HCT116 (cell line): Measurements from ENCODE around the gene KHDC4.

ENCODE experiments used
- CTCF ChIP-seq, 3 experiments: fragments of 200-600 bp in 1 of 3; sonication (generic) in 1 of 3; IDR thresholded peaks in 2 of 3; conservative IDR thresholded peaks in 1 of 3; 2 replicates each; pipeline ENCODE4 v1.5.1; 2012 to 2017; ENCODE audit warnings: low read depth in 2 of 3, low read length in 2 of 3, antibody characterized with exemption in 1 of 3, borderline replicate concordance in 1 of 3, control low read depth in 1 of 3, mild to moderate bottlenecking in 1 of 3, mixed read lengths in 1 of 3, mixed run types in 1 of 3, moderate library complexity in 1 of 3; ENCODE audit not compliant: insufficient read depth in 1 of 3
- EZH2 ChIP-seq: fragments of 200-600 bp; sonication (generic); IDR thresholded peaks from 2 replicates; pipeline ENCODE4 v1.6.1; 2017; ENCODE audit warnings: antibody characterized with exemption, mixed run types
- EZH2phosphoT487 ChIP-seq: fragments of 200-600 bp; IDR thresholded peaks from 2 replicates; pipeline ENCODE4 v1.6.1; 2018; ENCODE audit warnings: antibody characterized with exemption, borderline replicate concordance
- POLR2A ChIP-seq: IDR thresholded peaks from 2 replicates; pipeline ENCODE4 v1.7.0; 2011; ENCODE audit warnings: borderline replicate concordance; ENCODE audit not compliant: insufficient read depth, insufficient read length; ENCODE audit errors: extremely low read depth
- POLR2AphosphoS5 ChIP-seq: IDR thresholded peaks from 2 replicates; pipeline ENCODE4 v1.6.1; 2011; ENCODE audit warnings: mild to moderate bottlenecking, low read depth, low read length, moderate library complexity
- RAD21 ChIP-seq: IDR thresholded peaks from 2 replicates; pipeline ENCODE4 v1.6.1; 2012; ENCODE audit warnings: low read depth, mild to moderate bottlenecking
- SP1 ChIP-seq: IDR thresholded peaks from 2 replicates; pipeline ENCODE4 v1.6.1; 2012; ENCODE audit warnings: low read depth
- YY1 ChIP-seq: IDR thresholded peaks from 2 replicates; pipeline ENCODE4 v1.6.1; 2011; ENCODE audit warnings: low read length, low read depth, moderate library complexity, mild to moderate bottlenecking; ENCODE audit not compliant: insufficient replicate concordance; ENCODE audit errors: extremely low read depth
- TF ChIP-seq, protein P1 (sequence below): IDR thresholded peaks from 2 replicates; pipeline ENCODE4 v1.6.1; 2012; ENCODE audit warnings: low read depth

DNA sequence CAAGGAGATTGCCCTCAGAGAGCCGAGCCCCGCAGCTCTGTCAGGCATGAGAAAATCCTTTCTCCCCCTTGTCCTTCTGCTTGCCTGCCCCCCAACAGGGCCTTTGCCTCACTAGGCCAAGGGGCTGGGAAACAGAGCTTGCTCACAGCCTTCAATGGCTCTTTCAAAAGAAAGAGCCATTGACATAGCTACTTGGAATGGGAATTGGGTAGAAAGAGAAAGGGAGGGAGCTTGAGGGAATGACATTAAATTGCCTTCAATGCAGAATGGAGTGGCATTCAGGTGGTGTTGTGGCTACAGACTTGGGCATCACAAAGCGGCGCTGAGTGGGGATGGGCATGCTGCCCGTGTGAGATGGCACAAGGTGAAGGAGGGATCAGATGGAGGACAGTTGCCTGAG, 61.7 kb downstream of the KHDC4 start:
- TF ChIP-seq EZH2: no peak
- no peak for TF ChIP-seq CTCF (IDR thresholded peaks at IDR 0.05 in 2 of 3, conservative IDR thresholded peaks at IDR 0.05 in 1 of 3; ENCODE audit: borderline replicate concordance in 1 of 3, insufficient read depth in 1 of 3, low read depth in 2 of 3, low read length in 2 of 3)
- no peak for TF ChIP-seq RAD21
- TF ChIP-seq SP1: no peak
- no peak for TF ChIP-seq EZH2phosphoT487
- no peak for TF ChIP-seq POLR2A
- TF ChIP-seq YY1: no peak
- TF ChIP-seq, protein P1, sequence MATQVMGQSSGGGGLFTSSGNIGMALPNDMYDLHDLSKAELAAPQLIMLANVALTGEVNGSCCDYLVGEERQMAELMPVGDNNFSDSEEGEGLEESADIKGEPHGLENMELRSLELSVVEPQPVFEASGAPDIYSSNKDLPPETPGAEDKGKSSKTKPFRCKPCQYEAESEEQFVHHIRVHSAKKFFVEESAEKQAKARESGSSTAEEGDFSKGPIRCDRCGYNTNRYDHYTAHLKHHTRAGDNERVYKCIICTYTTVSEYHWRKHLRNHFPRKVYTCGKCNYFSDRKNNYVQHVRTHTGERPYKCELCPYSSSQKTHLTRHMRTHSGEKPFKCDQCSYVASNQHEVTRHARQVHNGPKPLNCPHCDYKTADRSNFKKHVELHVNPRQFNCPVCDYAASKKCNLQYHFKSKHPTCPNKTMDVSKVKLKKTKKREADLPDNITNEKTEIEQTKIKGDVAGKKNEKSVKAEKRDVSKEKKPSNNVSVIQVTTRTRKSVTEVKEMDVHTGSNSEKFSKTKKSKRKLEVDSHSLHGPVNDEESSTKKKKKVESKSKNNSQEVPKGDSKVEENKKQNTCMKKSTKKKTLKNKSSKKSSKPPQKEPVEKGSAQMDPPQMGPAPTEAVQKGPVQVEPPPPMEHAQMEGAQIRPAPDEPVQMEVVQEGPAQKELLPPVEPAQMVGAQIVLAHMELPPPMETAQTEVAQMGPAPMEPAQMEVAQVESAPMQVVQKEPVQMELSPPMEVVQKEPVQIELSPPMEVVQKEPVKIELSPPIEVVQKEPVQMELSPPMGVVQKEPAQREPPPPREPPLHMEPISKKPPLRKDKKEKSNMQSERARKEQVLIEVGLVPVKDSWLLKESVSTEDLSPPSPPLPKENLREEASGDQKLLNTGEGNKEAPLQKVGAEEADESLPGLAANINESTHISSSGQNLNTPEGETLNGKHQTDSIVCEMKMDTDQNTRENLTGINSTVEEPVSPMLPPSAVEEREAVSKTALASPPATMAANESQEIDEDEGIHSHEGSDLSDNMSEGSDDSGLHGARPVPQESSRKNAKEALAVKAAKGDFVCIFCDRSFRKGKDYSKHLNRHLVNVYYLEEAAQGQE: no peak
- no peak for TF ChIP-seq POLR2AphosphoS5
